GM23248 (cell line): ENCODE results near the gene SH3PXD2A. TPM values are rescaled to one million over a fixed set of nuclear protein-coding genes. Genes with fewer than 3 reads are reported as not detected.

Experiments
- DNase-seq: peaks from one replicate; pipeline ENCODE4 v3.0.0-alpha.2; 2015
- H2AFZ ChIP-seq: fragments of 200-600 bp; sonication (generic); 2 replicates; pipeline ENCODE4 v1.6.1; 2016; ENCODE audit warnings: antibody characterized with exemption
- H3F3A ChIP-seq: fragments of 200-600 bp; sonication (generic); 2 replicates; pipeline ENCODE4 v1.6.1; 2016; ENCODE audit warnings: mild to moderate bottlenecking, antibody characterized with exemption, mixed run types; ENCODE audit not compliant: insufficient read depth
- H3K27ac ChIP-seq: fragments of 200-600 bp; sonication (generic); 2 replicates; pipeline ENCODE4 v1.5.1; 2016; ENCODE audit warnings: mild to moderate bottlenecking
- H3K27me3 ChIP-seq: fragments of 200-600 bp; sonication (generic); replicated peaks from 2 replicates; pipeline ENCODE4 v1.6.1; 2016; ENCODE audit warnings: mild to moderate bottlenecking; ENCODE audit not compliant: insufficient read depth
- H3K36me3 ChIP-seq: fragments of 200-600 bp; sonication (generic); 2 replicates; pipeline ENCODE4 v1.6.1; 2016; ENCODE audit warnings: low read depth, mild to moderate bottlenecking
- H3K4me1 ChIP-seq: fragments of 200-600 bp; sonication (generic); 2 replicates; pipeline ENCODE4 v1.6.1; 2016; ENCODE audit warnings: mild to moderate bottlenecking; ENCODE audit not compliant: insufficient read depth
- H3K4me2 ChIP-seq: fragments of 200-600 bp; sonication (generic); one replicate; pipeline ENCODE4 v1.6.1; 2016; ENCODE audit warnings: mild to moderate bottlenecking; ENCODE audit not compliant: unreplicated experiment
- H3K4me3 ChIP-seq: fragments of 200-600 bp; sonication (generic); 2 replicates; pipeline ENCODE4 v1.5.1; 2016; ENCODE audit warnings: mild to moderate bottlenecking
- H3K79me2 ChIP-seq: fragments of 200-600 bp; sonication (generic); 2 replicates; pipeline ENCODE4 v1.6.1; 2016; ENCODE audit warnings: mild to moderate bottlenecking; ENCODE audit not compliant: insufficient read depth
- H3K9ac ChIP-seq: fragments of 200-600 bp; sonication (generic); 2 replicates; pipeline ENCODE4 v1.6.1; 2016; ENCODE audit warnings: mild to moderate bottlenecking
- H3K9me2 ChIP-seq: fragments of 200-600 bp; sonication (generic); 2 replicates; pipeline ENCODE4 v1.6.1; 2016; ENCODE audit warnings: mixed run types, mild to moderate bottlenecking, moderate library complexity; ENCODE audit not compliant: insufficient read depth
- H3K9me3 ChIP-seq: fragments of 200-600 bp; sonication (generic); one replicate; pipeline ENCODE4 v1.6.1; 2017; ENCODE audit warnings: low read depth
- H4K20me1 ChIP-seq: fragments of 200-600 bp; sonication (generic); 2 replicates; pipeline ENCODE4 v1.6.0; 2016; ENCODE audit not compliant: insufficient read depth
- EZH2 ChIP-seq: fragments of 200-600 bp; sonication (generic); IDR thresholded peaks from 2 replicates; pipeline ENCODE4 v1.6.1; 2018; ENCODE audit warnings: antibody characterized with exemption, mild to moderate bottlenecking; ENCODE audit not compliant: insufficient read depth, poor library complexity, severe bottlenecking
- EZH2phosphoT487 ChIP-seq: fragments of 200-600 bp; sonication (generic); IDR thresholded peaks from 2 replicates; pipeline ENCODE4 v1.6.1; 2018; ENCODE audit warnings: antibody characterized with exemption, moderate library complexity, mild to moderate bottlenecking, low read depth; ENCODE audit not compliant: insufficient read depth
- WGBS, 2 experiments: methylation state at CpG; one replicate each; pipeline ENCODE4 v1.1.6; 2015 to 2017; ENCODE audit warnings: low lambda C conversion rate in 2 of 2, low coverage in 1 of 2; ENCODE audit errors: missing lambda C conversion rate in 2 of 2; 5-methylcytosine and 5-hydroxymethylcytosine counted together
- in situ Hi-C: fragments of 300-500 bp; cut with MboI; formaldehyde crosslinking; loops from 2 replicates; pipeline ENCODE4 v1.15.0; 2020
- polyA plus RNA-seq: library from polyadenylated mRNA; unstranded; fragments of >200 nt; fragmentation: Nextera tagmentation; extraction: Ambion mirVana; gene quantifications from 2 replicates; pipeline ENCODE4 v1.2.1, GENCODE V29; 2016
- total RNA-seq: library from RNA; depleted of rRNA; stranded (reverse); fragments of >200 nt; shearing (Covaris generic); gene quantifications from 2 replicates; pipeline ENCODE4 v1.2.3, GENCODE V29; 2014

The SH3PXD2A gene
- total and polyA plus RNA-seq, 2 experiments from 2014 or later: 34.0 to 58.0 TPM

DNA sequence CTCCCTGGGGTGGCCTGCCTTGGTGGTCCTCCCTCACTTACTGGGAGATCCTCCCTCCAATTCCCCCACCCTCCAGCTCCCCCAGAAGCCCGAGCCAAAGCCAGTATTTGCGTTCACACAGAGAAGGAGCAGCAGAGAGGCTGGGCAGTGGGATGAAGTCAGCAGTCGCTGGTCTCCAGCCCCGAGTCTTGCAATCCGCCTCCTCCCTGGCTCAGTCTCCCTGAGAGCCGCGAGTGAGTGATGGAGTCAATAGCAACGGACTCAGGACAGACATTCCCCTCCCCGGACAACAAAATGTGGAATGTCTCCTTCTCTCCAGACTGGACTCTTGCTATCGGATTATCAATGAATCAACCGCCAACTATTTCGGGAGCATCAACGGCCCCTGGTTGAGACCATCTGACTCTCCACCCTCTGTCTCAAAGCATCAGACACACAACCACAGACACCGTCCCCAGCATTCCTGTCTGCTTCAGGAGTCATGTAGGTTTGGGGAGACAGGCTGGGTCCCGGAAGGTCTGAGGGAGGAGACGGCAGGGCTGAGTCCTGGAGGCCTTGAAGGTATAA lies 178.4 kb downstream of the SH3PXD2A start:
- Histone ChIP-seq H3K9ac (peak overlapping the region; percentile 99), H3K9me3 (no peaks in the 10 kb centered on the region), H4K20me1 (no peaks in the 10 kb centered on the region), H3F3A (peaks cover 41% of the 10 kb centered on the region), H3K36me3 (no peaks in the 10 kb centered on the region), H3K4me1 (peaks cover 48% of the 10 kb centered on the region), H3K4me2 (peak overlapping the region; percentile 89), H3K27me3 (no peaks in the 10 kb centered on the region), H3K79me2 (peaks cover 56% of the 10 kb centered on the region), H3K27ac (peak overlapping the region; percentile 100), H2AFZ (no peak overlapping the region), H3K9me2 (no peaks in the 10 kb centered on the region), H3K4me3 (peak overlapping the region; percentile 77)
- in situ Hi-C loops: no loop called here
- DNase-seq: peak; percentile 98
- no peak for TF ChIP-seq EZH2phosphoT487
- TF ChIP-seq EZH2: no peak
- WGBS, 2 experiments: 0 to 1% methylated on average over 15 to 16 of the region's 16 CpGs

DNA sequence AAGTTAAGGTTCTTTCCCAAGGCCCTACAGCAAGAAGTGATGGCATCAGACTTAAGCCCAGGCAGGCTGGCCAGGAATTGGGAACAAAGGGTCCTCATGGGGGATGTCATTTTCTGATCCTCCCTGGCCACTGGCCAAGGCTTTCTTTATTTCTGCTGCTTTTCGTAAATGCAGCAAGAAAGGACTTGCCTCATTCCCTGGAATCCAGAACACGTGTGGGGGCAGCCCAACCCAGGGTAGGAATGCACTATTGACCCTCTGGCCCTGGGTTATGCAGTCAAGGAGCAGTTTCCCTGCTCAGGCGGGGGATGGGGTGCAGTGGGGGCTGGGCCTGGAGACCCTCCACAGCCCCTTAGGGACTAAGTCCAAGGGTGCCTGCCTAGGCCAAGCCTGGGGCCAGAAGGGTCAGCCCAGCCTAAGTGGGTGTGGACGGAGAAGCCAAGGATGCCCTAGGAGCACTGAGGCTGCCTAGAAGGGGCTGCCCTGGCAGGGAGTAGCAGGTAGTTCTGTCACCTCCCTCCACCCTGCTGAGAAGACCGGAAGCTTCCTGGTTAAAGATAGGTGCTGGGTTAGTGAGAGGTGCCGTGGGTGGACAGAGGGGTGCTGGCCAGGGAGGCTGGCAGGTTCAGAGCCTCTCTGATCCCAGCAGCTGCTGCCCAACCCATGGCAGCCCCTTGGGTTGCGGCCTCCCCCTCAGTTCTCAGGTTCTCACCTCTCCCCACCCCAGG lies 179.2 kb downstream of the SH3PXD2A start:
- Histone ChIP-seq H3K36me3 (no peaks in the 10 kb centered on the region), H3K9me2 (no peaks in the 10 kb centered on the region), H3K79me2 (peaks cover 63% of the 10 kb centered on the region), H2AFZ (no peak overlapping the region), H3K4me2 (peak overlapping the region; percentile 89), H3K27me3 (no peaks in the 10 kb centered on the region), H3K9me3 (no peaks in the 10 kb centered on the region), H3K4me3 (peak overlapping the region; percentile 77), H4K20me1 (no peaks in the 10 kb centered on the region), H3K9ac (peak overlapping the region; percentile 99), H3K4me1 (peaks cover 46% of the 10 kb centered on the region), H3F3A (peaks cover 41% of the 10 kb centered on the region), H3K27ac (peak overlapping the region; percentile 100)
- in situ Hi-C loops: no loop called here
- DNase-seq: peak; percentile 74
- TF ChIP-seq EZH2 (no peak), EZH2phosphoT487 (no peak)
- 18 to 24% methylated on average over 6 to 7 of the region's 7 CpGs for WGBS, 2 experiments

DNA sequence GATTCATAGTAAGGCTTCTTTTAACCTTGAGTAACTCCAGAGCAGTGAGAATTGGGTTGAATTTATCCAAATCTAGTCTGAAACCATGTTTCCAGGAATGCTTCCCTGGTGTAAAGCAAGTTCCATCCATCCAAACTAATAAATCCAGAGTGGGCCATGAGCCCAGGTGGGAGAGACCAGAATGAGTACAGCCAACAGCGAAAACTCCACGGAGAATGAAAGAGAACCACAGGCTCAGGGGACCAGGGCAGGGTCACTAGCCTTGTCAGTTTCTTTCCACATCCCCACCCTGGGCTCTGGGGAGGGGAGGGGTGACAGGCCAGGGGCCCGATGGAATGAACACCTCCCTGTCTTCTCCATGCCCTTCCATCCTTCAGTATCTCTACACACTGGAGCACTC lies 181.8 kb downstream of the SH3PXD2A start:
- Histone ChIP-seq H3F3A (peaks cover 41% of the 10 kb centered on the region), H3K4me3 (no peak overlapping the region), H3K9ac (no peak overlapping the region), H3K9me2 (no peaks in the 10 kb centered on the region), H3K36me3 (no peaks in the 10 kb centered on the region), H2AFZ (no peak overlapping the region), H4K20me1 (no peaks in the 10 kb centered on the region), H3K27ac (no peak overlapping the region), H3K9me3 (no peaks in the 10 kb centered on the region), H3K79me2 (peaks cover 68% of the 10 kb centered on the region), H3K4me1 (peaks cover 34% of the 10 kb centered on the region), H3K27me3 (no peaks in the 10 kb centered on the region), H3K4me2 (no peak overlapping the region)
- TF ChIP-seq EZH2phosphoT487 (no peak), EZH2 (no peak)
- in situ Hi-C loops: no loop called here
- WGBS, 2 experiments: 43 to 48% methylated on average over 3 of the region's 3 CpGs
- DNase-seq: no peak

DNA sequence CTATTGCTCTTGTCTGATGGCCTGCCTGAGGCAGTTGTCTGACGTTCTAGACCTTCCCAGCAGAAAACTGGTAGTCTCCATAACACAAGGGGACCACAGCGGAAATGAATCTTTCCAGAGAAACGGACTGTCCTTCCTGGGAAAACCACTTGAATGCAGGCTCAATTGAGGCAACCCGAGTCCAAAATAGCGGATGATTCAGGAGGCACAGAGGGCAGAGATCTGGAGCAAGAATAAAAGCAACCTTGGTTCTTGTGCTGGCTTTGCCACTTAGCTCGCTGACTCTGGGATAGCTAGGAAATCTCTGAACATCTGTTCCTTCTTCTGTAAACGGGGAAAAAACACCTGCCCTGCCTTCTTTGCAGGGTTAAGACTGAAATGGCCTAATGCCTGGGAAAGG lies 183.0 kb downstream of the SH3PXD2A start:
- no peak overlapping the region for H3K4me3 ChIP-seq
- H3K36me3 ChIP-seq: no peaks in the 10 kb centered on the region
- DNase-seq: no peak
- WGBS, 2 experiments: 77 to 80% methylated on average over 7 of the region's 7 CpGs
- no peak overlapping the region for H3K27ac ChIP-seq
- peaks cover 77% of the 10 kb centered on the region for H3K79me2 ChIP-seq
- no peak overlapping the region for H3K9ac ChIP-seq
- TF ChIP-seq EZH2phosphoT487 (no peak), EZH2 (no peak)
- in situ Hi-C loops: no loop called here
- no peak overlapping the region for H2AFZ ChIP-seq
- H4K20me1 ChIP-seq: no peaks in the 10 kb centered on the region
- no peak overlapping the region for H3K4me2 ChIP-seq
- H3K9me3 ChIP-seq: no peaks in the 10 kb centered on the region
- peaks cover 38% of the 10 kb centered on the region for H3K4me1 ChIP-seq
- H3K9me2 ChIP-seq: no peaks in the 10 kb centered on the region
- peaks cover 40% of the 10 kb centered on the region for H3F3A ChIP-seq
- no peaks in the 10 kb centered on the region for H3K27me3 ChIP-seq
